Skeletal muscle tissue (tissue), 4 donors: Measurements from ENCODE around the gene PPM1K. TPM values are rescaled to one million over a fixed set of nuclear protein-coding genes. Genes with fewer than 3 reads are reported as not detected.

ENCODE experiments used
- H3K27ac ChIP-seq: one replicate; pipeline ENCODE4 v1.7.0; 2013; ENCODE audit warnings: mild to moderate bottlenecking, low read depth, low read length, inconsistent platforms
- H3K27me3 ChIP-seq, 3 donors: one replicate each; pipeline ENCODE4 v1.7.0; 2013; ENCODE audit warnings: low read length in 3 of 3; ENCODE audit not compliant: control insufficient read depth in 3 of 3, insufficient read depth in 3 of 3
- H3K36me3 ChIP-seq, 3 donors: one replicate each; pipeline ENCODE4 v1.7.0; 2013; ENCODE audit warnings: low read length in 3 of 3; ENCODE audit not compliant: control insufficient read depth in 3 of 3, insufficient read depth in 3 of 3
- H3K4me1 ChIP-seq, 3 donors: one replicate each; pipeline ENCODE4 v1.7.0; 2013; ENCODE audit warnings: low read length in 3 of 3, mild to moderate bottlenecking in 3 of 3; ENCODE audit not compliant: control insufficient read depth in 3 of 3, insufficient read depth in 3 of 3
- H3K4me3 ChIP-seq, 3 donors: one replicate each; pipeline ENCODE4 v1.7.0; 2013; ENCODE audit warnings: low read length in 3 of 3
- H3K9ac ChIP-seq, 3 donors: one replicate each; pipeline ENCODE4 v1.7.0; 2013; ENCODE audit warnings: low read length in 3 of 3, mild to moderate bottlenecking in 3 of 3, moderate library complexity in 2 of 3, low read depth in 1 of 3
- H3K9me3 ChIP-seq, 3 donors: one replicate each; pipeline ENCODE4 v1.7.0; 2013; ENCODE audit warnings: low read length in 3 of 3; ENCODE audit not compliant: control insufficient read depth in 3 of 3
- total RNA-seq: library from RNA; depleted of rRNA; stranded (reverse); fragments of >200 nt; gene quantifications from one replicate; pipeline ENCODE4 v1.2.3, GENCODE V29; 2014
- donor health status: Osteomylitis.

Gene PPM1K
- total RNA-seq, 1 donor from 2014 or later = 22.4 TPM

DNA sequence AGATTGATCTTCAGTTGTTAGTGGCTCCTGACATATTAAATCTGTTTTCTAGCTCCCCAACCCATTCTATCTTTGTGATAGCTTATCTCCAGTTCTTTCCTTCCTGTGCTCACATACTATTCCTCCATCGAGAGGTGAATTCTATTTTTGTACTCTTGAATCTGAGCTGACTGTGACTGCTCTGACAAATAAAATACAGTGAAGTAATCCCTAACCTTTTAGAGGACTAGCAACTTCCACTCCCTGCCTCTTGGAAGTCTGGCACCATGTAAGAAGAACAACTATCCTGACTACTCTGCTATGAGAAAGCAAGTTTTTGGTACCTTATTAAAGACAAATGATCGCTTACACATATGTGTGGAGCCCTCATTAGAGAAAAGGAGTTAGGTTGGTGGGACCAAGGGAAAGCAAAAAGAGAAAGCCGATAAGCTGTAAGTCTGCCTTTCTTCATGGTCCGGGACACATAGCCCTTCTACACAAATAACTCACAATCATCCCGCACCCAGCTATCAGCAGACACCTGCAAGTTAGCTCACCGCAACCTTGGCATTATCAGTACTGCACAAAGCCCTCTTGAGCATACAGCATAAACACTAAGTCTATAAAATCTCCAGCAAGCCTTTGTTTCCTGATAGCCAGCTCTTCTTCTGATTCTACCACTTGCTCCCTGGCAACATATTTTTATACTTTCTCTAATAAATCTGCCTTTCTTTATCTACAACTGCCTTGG is 13.5 kb upstream of the PPM1K start:
- Histone ChIP-seq H3K4me3 (peak overlapping the region in 2 of 3 donors; percentile 0 to 33), H3K9ac (peak overlapping the region in 1 of 3 donors; percentile 9), H3K27ac (peak overlapping the region; percentile 89), H3K36me3 (no peaks in the 10 kb centered on the region), H3K4me1 (peaks cover 23 to 36% (median 33%) of the 10 kb centered on the region in 3 donors), H3K27me3 (no peaks in the 10 kb centered on the region), H3K9me3 (no peaks in the 10 kb centered on the region)

DNA sequence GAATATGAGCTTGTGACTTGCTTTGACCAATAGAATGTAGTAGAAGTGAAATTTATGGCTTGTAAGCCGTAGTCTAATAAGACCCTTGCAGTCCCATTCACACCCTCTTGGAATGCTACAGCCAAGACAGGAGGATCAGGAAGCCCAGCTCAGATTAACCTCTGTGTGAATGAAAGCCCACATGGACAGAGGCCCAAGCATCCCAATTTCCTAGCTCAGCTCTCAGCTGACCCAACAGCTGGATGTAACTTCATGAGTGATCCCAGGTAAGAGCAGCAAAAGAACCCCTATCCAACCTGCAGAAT is 12.8 kb upstream of the PPM1K start:
- Histone ChIP-seq H3K9ac (no peak overlapping the region), H3K9me3 (no peaks in the 10 kb centered on the region), H3K36me3 (no peaks in the 10 kb centered on the region), H3K4me1 (peaks cover 23 to 40% (median 35%) of the 10 kb centered on the region in 3 donors), H3K4me3 (no peak overlapping the region), H3K27me3 (no peaks in the 10 kb centered on the region), H3K27ac (peak overlapping the region; percentile 89)

DNA sequence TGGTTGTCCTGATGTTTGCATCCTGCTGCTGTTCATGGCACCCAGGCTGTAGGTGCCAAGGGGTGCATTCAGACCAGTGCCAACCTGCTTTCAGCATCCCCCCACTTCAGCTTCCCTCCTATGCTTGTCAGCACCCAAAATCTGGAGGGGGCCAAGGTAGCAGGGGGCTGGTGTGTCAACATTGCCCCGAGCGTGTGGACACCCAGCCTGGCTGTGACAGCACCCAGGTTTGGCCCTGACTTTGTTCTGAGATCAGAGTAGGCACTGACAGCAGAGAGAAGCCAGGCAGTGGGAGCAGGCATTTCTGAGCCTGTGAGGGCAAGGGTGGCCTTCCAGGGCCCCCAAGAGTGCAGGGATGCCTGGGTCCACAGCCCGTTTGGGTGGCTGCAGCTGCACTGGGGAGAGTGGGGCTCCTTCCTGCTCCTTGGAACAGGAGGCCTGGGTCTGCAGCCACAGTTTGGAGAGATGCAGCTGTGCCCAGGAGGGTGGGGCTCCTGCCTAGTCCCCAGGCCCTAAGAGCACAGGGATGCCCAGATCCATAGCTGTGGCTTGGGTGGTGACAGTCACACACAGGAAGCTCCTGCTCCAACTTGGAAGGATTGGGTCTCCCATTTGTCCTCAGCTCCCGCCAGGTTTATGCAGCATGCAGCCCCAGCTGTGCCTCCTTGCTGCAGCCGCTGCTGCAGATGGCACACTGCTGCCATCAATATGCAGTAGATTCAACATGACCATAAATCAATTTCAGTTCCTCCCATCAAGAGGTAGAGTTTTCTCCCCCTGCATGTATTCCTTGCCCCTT is 12.3 kb upstream of the PPM1K start:
- Histone ChIP-seq H3K4me3 (no peak overlapping the region), H3K27ac (peak overlapping the region; percentile 89), H3K9me3 (no peaks in the 10 kb centered on the region), H3K9ac (no peak overlapping the region), H3K4me1 (peaks cover 23 to 42% (median 36%) of the 10 kb centered on the region in 3 donors), H3K36me3 (no peaks in the 10 kb centered on the region), H3K27me3 (no peaks in the 10 kb centered on the region)

DNA sequence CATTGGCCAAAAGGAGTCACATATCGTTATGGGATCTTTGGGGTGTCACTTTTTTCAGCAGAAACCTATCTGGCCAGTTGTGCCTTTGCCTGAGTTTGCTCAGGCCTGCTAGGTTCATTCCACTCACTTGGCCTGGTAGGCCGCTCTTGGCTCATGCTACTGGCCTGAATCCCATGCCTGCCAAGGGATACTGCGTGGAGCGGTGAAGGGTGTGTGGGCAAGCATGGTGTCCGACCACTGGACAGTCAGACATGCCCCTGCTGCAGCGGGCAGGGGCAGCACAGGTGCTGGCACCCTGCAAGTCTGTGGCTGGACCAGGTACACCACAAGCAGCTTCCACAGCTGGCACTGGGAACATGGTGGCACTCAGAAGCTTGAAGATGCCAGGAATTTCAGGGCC is 11.3 kb upstream of the PPM1K start:
- no peak overlapping the region for H3K9ac ChIP-seq
- no peaks in the 10 kb centered on the region for H3K9me3 ChIP-seq
- peaks cover 27 to 46% (median 39%) of the 10 kb centered on the region in 3 donors for H3K4me1 ChIP-seq
- no peaks in the 10 kb centered on the region for H3K27me3 ChIP-seq
- H3K36me3 ChIP-seq = no peaks in the 10 kb centered on the region
- no peak overlapping the region for H3K27ac ChIP-seq
- peak overlapping the region in 1 of 3 donors; percentile 17 for H3K4me3 ChIP-seq

DNA sequence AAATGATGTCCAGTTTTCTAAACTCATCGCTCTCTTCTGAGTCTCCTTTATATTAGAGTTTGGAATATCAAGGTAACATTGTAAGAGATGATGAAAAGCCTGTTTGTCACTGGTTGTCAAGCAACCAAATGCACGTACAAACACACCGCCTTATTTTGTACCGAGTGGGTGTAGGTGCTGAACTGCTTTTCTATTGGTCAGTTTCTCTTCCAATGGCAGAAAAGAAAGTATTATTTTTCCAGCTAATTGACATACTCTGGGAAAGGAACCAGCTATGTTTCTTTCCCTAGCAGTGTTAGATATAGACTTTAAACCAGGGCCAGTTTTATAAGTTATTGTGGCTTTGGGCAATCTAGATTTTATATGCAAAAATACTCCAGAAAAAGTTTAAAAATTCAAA is 6.6 kb upstream of the PPM1K start:
- H3K27me3 ChIP-seq = no peaks in the 10 kb centered on the region
- H3K9ac ChIP-seq = peak overlapping the region in 1 of 3 donors; percentile 47
- peak overlapping the region; percentile 89 for H3K27ac ChIP-seq
- H3K36me3 ChIP-seq = no peaks in the 10 kb centered on the region
- H3K9me3 ChIP-seq = no peaks in the 10 kb centered on the region
- no peak overlapping the region for H3K4me3 ChIP-seq
- H3K4me1 ChIP-seq = peaks cover 13 to 23% (median 20%) of the 10 kb centered on the region in 3 donors

DNA sequence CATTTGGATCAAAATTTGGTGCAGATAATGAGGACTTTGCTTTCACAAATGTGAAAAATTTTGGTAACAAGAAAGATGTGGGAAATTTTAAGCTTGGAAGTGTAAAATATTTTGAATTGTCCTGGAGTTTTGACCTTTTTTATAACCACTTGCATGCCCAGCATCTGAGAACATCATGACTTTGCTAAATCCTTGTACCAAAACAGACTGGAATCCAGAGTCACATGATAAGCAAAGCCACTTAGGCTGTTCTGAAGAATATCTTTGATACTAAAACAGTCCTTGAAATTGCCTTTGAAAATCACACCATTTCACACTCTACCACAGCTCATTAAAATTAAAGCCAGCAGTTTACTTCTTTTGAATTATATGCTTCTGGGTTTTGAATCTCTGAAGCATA is 2.5 kb upstream of the PPM1K start:
- Histone ChIP-seq H3K36me3 (no peaks in the 10 kb centered on the region), H3K27me3 (no peaks in the 10 kb centered on the region), H3K4me1 (peaks cover 10 to 25% (median 19%) of the 10 kb centered on the region in 3 donors), H3K27ac (no peak overlapping the region), H3K9me3 (no peaks in the 10 kb centered on the region), H3K4me3 (no peak overlapping the region), H3K9ac (no peak overlapping the region)

DNA sequence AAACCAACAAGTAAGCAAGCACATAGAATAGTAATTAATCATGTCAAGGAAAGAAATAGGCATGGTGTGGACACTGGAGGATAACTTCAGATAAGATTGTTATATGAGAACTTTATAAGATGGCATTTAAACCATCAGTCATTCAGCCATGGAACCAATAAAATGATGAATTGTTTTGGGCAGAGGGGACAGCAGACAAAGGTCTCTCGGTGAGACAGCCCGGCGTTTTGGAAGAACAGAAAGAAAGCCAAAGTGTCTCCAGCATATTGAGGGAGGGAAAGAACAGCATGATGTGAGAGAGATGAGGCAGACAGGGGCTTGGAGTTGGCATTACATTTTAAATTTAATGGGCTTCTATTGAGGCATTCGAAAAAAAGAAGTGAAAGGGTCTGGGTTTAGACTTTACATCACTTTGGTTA is 883 bp upstream of the PPM1K start:
- Histone ChIP-seq H3K4me3 (peak overlapping the region; percentile 66 to 75 (median 74)), H3K27me3 (no peaks in the 10 kb centered on the region), H3K36me3 (no peaks in the 10 kb centered on the region), H3K4me1 (peaks cover 6 to 19% (median 15%) of the 10 kb centered on the region in 3 donors), H3K27ac (peak overlapping the region; percentile 98), H3K9me3 (no peaks in the 10 kb centered on the region), H3K9ac (peak overlapping the region; percentile 37 to 86 (median 76))

DNA sequence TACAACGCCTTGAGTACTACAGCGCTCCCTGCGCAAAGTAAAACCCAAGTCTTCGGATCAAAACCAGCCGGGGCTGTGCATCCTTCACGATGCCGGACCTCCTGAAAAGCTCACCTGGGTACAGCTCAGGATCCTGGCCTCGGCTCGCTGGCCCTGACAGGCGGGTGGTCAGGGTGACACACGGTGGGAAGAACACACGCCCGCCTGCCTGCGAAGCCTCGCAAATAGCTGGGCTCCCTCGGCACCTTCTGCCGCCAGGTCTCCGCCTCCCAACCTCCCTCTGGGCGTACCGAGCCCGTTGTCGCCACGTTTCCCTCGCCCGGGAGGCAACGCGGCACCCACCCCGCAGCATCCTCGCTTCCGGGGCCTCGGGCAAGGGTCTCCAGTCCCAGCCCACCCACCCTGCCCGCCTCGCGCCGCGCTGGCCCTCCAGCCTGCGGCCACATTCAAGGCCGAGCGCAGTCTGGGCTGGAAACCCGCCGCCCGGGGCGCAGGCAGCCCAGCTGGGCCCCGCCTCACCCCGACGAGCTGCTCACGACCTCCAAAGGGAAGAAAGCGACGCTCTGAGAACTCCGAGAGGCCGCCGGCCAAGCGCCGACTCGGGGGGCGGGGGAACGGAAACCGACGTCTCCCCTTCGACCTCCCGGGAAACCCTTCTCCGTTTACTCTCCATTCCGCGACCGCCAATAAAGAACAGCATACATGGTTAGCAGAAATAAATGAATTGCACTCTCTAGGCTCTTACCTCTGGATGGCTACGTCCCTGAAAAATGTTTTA is 511 bp downstream of the PPM1K start:
- Histone ChIP-seq H3K27me3 (no peaks in the 10 kb centered on the region), H3K4me1 (peaks cover 9 to 23% (median 20%) of the 10 kb centered on the region in 3 donors), H3K4me3 (peak overlapping the region; percentile 91 to 93 (median 92)), H3K36me3 (no peaks in the 10 kb centered on the region), H3K9ac (peak overlapping the region; percentile 89 to 90 (median 89)), H3K27ac (peak overlapping the region; percentile 98), H3K9me3 (no peaks in the 10 kb centered on the region)

DNA sequence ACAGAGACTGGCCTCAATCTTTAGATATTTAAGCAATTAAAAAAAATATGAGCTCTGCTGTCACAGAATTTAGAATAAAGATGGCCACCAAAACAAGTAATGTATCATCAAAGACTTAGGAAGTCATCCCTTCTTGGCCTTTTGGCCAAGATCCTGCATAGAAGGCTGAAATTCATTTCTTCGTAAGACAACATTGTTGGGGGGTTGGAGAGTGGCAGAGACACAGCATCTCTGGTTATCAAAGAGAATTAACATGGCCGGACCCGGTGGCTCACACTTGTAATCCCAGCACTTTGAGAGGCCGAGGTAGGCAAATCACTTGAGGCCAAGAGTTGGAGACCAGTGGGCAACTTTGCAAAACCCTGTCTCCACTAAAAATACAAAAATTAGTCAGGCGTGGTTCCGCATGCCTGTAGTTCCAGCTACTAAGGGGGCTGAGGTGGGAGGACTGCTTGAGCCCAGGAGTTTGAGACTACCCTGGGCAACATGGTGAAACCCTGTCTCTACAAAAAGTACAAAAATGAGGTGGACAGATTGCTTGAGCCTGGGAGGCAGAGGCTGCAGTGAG is 4.0 kb downstream of the PPM1K start:
- H3K4me1 ChIP-seq = peaks cover 10 to 37% (median 18%) of the 10 kb centered on the region in 3 donors
- H3K9me3 ChIP-seq = no peaks in the 10 kb centered on the region
- H3K27ac ChIP-seq = no peak overlapping the region
- no peak overlapping the region for H3K9ac ChIP-seq
- no peak overlapping the region for H3K4me3 ChIP-seq
- no peaks in the 10 kb centered on the region for H3K27me3 ChIP-seq
- H3K36me3 ChIP-seq = peaks cover 3 to 8% (median 6%) of the 10 kb centered on the region in 3 donors
